Measurements from ENCODE around the gene DOCK2.

Gene DOCK2

DNA sequence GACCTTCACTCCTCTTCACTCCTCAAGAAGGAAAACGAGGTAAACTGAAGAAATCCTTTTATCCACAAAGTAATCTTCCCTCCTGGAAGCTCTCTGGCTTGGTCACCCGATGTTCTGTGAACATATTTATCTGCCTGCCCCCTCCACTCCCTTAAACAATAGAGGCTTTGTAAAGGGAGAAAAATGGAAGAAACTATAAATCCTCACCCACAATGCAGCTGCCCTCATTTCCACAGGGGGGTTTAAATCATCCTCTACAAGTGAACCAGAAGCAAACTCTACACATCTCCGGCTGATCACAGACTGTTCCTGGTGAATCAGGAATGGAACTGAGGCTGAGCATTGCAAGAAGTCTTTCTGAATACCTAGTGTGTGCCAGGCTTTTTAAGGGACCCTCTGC, 336.0 kb downstream of the DOCK2 start:
- Histone ChIP-seq H3K4me1 (no peaks in the 10 kb centered on the region), H3K36me3 (no peaks in the 10 kb centered on the region), H3K4me3 (no peak overlapping the region), H3K27ac (no peak overlapping the region), H3K9me3 (no peaks in the 10 kb centered on the region), H3K27me3 (peaks cover 0 to 11% of the 10 kb centered on the region in 2 donors)
- no peak for DNase-seq
- no peak for TF ChIP-seq CTCF (IDR thresholded peaks at IDR 0.05)
- intact Hi-C loops (cut with DNase I; ENCODE audit: low total_unique reads) = no loop called here

- H3K27ac ChIP-seq = no peak overlapping the region
- peaks cover 0 to 20% of the 10 kb centered on the region in 2 donors for H3K27me3 ChIP-seq
- no peaks in the 10 kb centered on the region for H3K9me3 ChIP-seq
- no peak for DNase-seq
- no peak for TF ChIP-seq CTCF (IDR thresholded peaks at IDR 0.05)
- no peak overlapping the region for H3K4me3 ChIP-seq
- intact Hi-C loops (cut with DNase I; ENCODE audit: low total_unique reads) = no loop called here
- H3K36me3 ChIP-seq = no peaks in the 10 kb centered on the region
- no peaks in the 10 kb centered on the region for H3K4me1 ChIP-seq
These were observed 337.2 kb downstream of the DOCK2 start for GRCh38 chr5:169974121-169974770.

GRCh38 chr5:169978714-169979113, 341.6 kb downstream of the DOCK2 start:
- no peaks in the 10 kb centered on the region for H3K9me3 ChIP-seq
- H3K27me3 ChIP-seq = peaks cover 0 to 28% of the 10 kb centered on the region in 2 donors
- no peak for TF ChIP-seq CTCF (IDR thresholded peaks at IDR 0.05)
- no peaks in the 10 kb centered on the region for H3K36me3 ChIP-seq
- no peak for DNase-seq
- no peak overlapping the region for H3K4me3 ChIP-seq
- H3K4me1 ChIP-seq = peaks cover 0 to 4% (median 0%) of the 10 kb centered on the region in 4 donors
- intact Hi-C loops (cut with DNase I; ENCODE audit: low total_unique reads) = no loop called here
- no peak overlapping the region for H3K27ac ChIP-seq

GRCh38 chr5:169979871-169980270, 342.8 kb downstream of the DOCK2 start:
- peaks cover 0 to 29% of the 10 kb centered on the region in 2 donors for H3K27me3 ChIP-seq
- H3K9me3 ChIP-seq = no peaks in the 10 kb centered on the region
- no peak overlapping the region for H3K27ac ChIP-seq
- DNase-seq = no peak
- no peak for TF ChIP-seq CTCF (IDR thresholded peaks at IDR 0.05)
- H3K4me1 ChIP-seq = peaks cover 0 to 4% (median 0%) of the 10 kb centered on the region in 4 donors
- no peaks in the 10 kb centered on the region for H3K36me3 ChIP-seq
- intact Hi-C loops (cut with DNase I; ENCODE audit: low total_unique reads) = no loop called here
- no peak overlapping the region for H3K4me3 ChIP-seq

GRCh38 chr5:169980418-169981053, 343.5 kb downstream of the DOCK2 start, which contains the start of gene INSYN2B:
Gene INSYN2B (minus strand): TSS chr5:169980495. CDS start chr5:169883898, 96,597 bp downstream.
- Histone ChIP-seq H3K36me3 (no peaks in the 10 kb centered on the region), H3K27me3 (peaks cover 0 to 28% of the 10 kb centered on the region in 2 donors), H3K4me3 (no peak within 1 kb of the TSS), H3K4me1 (peaks cover 0 to 4% (median 0%) of the 10 kb centered on the region in 4 donors), H3K27ac (no peak within 1 kb of the TSS), H3K9me3 (no peaks in the 10 kb centered on the region)
- intact Hi-C loops (cut with DNase I; ENCODE audit: low total_unique reads) = no loop called here
- TF ChIP-seq CTCF (IDR thresholded peaks at IDR 0.05) = peak; percentile 50 to 58
- DNase-seq = peak; percentile 41 to 66

Measured in tibial artery (tissue), 4 donors.